ENCODE results near the gene TTC6.

Gene TTC6

GRCh38 chr14:37585101-37585511 is 10.3 kb upstream of the TTC6 start:
- DNase-seq (ENCODE audit: low read depth), result no peak

GRCh38 chr14:37585971-37586796 is 9.2 kb upstream of the TTC6 start:
- DNase-seq (ENCODE audit: low read depth), result no peak

GRCh38 chr14:37586797-37587130 is 8.7 kb upstream of the TTC6 start:
- DNase-seq (ENCODE audit: low read depth), result no peak

- DNase-seq (ENCODE audit: low read depth), result no peak
These were observed 8.2 kb upstream of the TTC6 start for GRCh38 chr14:37587131-37587803.

- no peak for DNase-seq (ENCODE audit: low read depth)
These were observed 7.4 kb upstream of the TTC6 start for GRCh38 chr14:37587881-37588666.

GRCh38 chr14:37588667-37588955 is 6.8 kb upstream of the TTC6 start:
- no peak for DNase-seq (ENCODE audit: low read depth)

GRCh38 chr14:37588956-37589714 is 6.3 kb upstream of the TTC6 start:
- DNase-seq (ENCODE audit: low read depth), result no peak

- DNase-seq (ENCODE audit: low read depth), result no peak
These were observed 5.6 kb upstream of the TTC6 start for GRCh38 chr14:37589715-37590427.

- no peak for DNase-seq (ENCODE audit: low read depth)
These were observed 4.8 kb upstream of the TTC6 start for GRCh38 chr14:37590428-37591139.

GRCh38 chr14:37591311-37591940 is 4.0 kb upstream of the TTC6 start:
- no peak for DNase-seq (ENCODE audit: low read depth)

- DNase-seq (ENCODE audit: low read depth), result no peak
These were observed 3.4 kb upstream of the TTC6 start for GRCh38 chr14:37591941-37592481.

- no peak for DNase-seq (ENCODE audit: low read depth)
These were observed 2.7 kb upstream of the TTC6 start for GRCh38 chr14:37592482-37593408.

- DNase-seq (ENCODE audit: low read depth), result no peak
These were observed 1.8 kb upstream of the TTC6 start for GRCh38 chr14:37593511-37594237.

GRCh38 chr14:37594238-37594970 is 1.0 kb upstream of the TTC6 start:
- DNase-seq (ENCODE audit: low read depth), result peak; percentile 53

GRCh38 chr14:37595809-37596621 is 586 bp downstream of the TTC6 start:
- DNase-seq (ENCODE audit: low read depth), result no peak

GRCh38 chr14:37596790-37597472 is 1.5 kb downstream of the TTC6 start:
- no peak for DNase-seq (ENCODE audit: low read depth)

All from HS-5 (cell line).